Central memory CD8-positive, alpha-beta T cell (primary cell): Measurements from ENCODE around the gene PYDC2.
"Not testable (repeated sequence)": the region's sequence is repeated elsewhere in the genome, so short reads cannot be mapped to it uniquely, and the experiment has no call there.

Experiments
- ATAC-seq: fragments of 150-1000 bp; cut with Tn5 transposase; replicated peaks from 2 replicates; pipeline ENCODE4 v1.10.0; 2022; ENCODE audit warnings: mild to moderate bottlenecking, moderate FRiP score, moderate number of reproducible peaks; ENCODE audit not compliant: poor library complexity, severe bottlenecking; ENCODE audit errors: extremely low read depth
- DNase-seq, 2 donors: peaks; one replicate each; pipeline ENCODE4 v3.0.0; 2021; ENCODE audit warnings: low spot score in 2 of 2
- H3K27ac Mint-ChIP-seq: one replicate; pipeline ENCODE4 v1.8.0; 2022; ENCODE audit warnings: low read depth, mild to moderate bottlenecking, moderate library complexity, mixed read lengths
- H3K27me3 Mint-ChIP-seq: one replicate; pipeline ENCODE4 v1.8.0; 2022; ENCODE audit warnings: mixed read lengths
- H3K36me3 Mint-ChIP-seq: one replicate; pipeline ENCODE4 v1.8.0; 2022; ENCODE audit warnings: mild to moderate bottlenecking, moderate library complexity, mixed read lengths; ENCODE audit not compliant: insufficient read depth
- H3K4me1 Mint-ChIP-seq: one replicate; pipeline ENCODE4 v1.8.0; 2022; ENCODE audit warnings: mixed read lengths
- H3K4me3 Mint-ChIP-seq: one replicate; pipeline ENCODE4 v1.8.0; 2022; ENCODE audit warnings: mild to moderate bottlenecking, moderate library complexity, mixed read lengths
- H3K9me3 Mint-ChIP-seq: one replicate; pipeline ENCODE4 v1.8.0; 2022; ENCODE audit warnings: mixed read lengths

Gene PYDC2

GRCh38 chr3:191483994-191484393 lies 23.0 kb downstream of the PYDC2 start:
- H3K9me3 Mint-ChIP-seq: peaks cover 52% of the 10 kb centered on the region
- not testable (repeated sequence) for H3K27me3 Mint-ChIP-seq, H3K4me3 Mint-ChIP-seq, ATAC-seq, H3K4me1 Mint-ChIP-seq, H3K36me3 Mint-ChIP-seq, H3K27ac Mint-ChIP-seq, DNase-seq

DNA sequence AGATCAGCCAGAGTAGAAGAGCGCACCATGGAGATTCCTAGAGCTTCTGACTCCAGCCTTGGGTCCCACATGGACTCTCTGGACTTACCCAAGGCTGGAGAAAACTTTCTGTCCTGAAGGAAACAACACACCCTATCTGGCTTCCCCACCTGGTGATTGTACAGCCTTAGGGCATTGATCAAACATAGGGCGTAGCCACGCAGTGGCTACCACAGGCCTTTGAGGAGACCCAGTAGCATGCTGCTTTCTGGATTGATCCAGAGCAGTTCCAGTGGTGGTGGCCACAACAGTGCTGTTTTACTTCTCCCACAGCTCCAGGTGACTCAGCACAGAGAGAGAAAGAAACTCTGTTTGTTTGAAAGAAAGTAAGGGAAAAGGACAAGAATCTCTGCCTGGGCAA lies 23.5 kb downstream of the PYDC2 start:
- Mint-ChIP-seq H3K36me3 (peaks cover 1% of the 10 kb centered on the region), H3K27ac (no peak overlapping the region), H3K9me3 (peaks cover 52% of the 10 kb centered on the region), H3K4me3 (no peak overlapping the region), H3K4me1 (no peaks in the 10 kb centered on the region), H3K27me3 (no peaks in the 10 kb centered on the region)
- ATAC-seq (no peak), DNase-seq (no peak)

DNA sequence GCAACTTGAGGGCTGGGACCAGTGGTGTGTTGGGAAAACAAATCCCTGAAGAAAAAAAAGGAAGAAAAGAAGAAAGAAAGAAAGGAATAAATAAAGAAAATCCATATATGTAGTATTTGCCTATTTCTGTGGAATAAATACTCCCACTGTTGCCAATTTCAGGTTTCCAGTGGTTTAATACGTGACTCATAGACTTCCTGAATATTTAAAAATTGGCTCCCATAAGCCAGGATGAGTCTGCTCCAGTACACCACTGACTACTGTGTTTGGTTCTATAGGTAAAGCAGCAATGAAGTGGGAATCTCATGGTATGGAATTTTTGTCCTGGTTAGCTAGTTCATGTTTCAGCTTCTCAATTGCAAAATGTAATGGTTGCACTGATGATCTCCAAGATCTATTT lies 31.6 kb downstream of the PYDC2 start:
- DNase-seq: no peak
- no peaks in the 10 kb centered on the region for H3K36me3 Mint-ChIP-seq
- H3K4me3 Mint-ChIP-seq: no peak overlapping the region
- no peak for ATAC-seq
- no peaks in the 10 kb centered on the region for H3K4me1 Mint-ChIP-seq
- no peak overlapping the region for H3K27ac Mint-ChIP-seq
- no peaks in the 10 kb centered on the region for H3K27me3 Mint-ChIP-seq
- peaks cover 8% of the 10 kb centered on the region for H3K9me3 Mint-ChIP-seq

DNA sequence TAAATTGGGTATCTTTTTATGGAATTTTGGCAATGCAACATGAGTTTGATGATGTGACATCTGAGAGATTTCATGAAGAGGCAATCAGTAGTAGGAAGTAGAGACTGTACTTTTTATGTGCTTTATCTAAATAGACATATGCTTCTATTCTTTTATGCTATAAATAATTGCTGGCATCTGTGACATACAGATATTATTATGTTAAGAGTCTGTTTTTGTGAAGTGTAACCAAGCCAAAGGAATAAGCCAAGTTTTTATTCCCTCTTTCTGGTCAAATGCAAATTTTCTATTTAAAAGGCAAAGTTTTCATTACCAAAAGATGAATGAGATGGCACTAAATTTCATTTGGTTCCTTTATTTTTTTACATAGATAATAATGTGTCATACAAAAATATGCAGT lies 32.4 kb downstream of the PYDC2 start:
- Mint-ChIP-seq H3K9me3 (peaks cover 6% of the 10 kb centered on the region), H3K4me1 (no peaks in the 10 kb centered on the region), H3K36me3 (no peaks in the 10 kb centered on the region), H3K27me3 (no peaks in the 10 kb centered on the region), H3K4me3 (no peak overlapping the region), H3K27ac (no peak overlapping the region)
- DNase-seq (no peak), ATAC-seq (no peak)

DNA sequence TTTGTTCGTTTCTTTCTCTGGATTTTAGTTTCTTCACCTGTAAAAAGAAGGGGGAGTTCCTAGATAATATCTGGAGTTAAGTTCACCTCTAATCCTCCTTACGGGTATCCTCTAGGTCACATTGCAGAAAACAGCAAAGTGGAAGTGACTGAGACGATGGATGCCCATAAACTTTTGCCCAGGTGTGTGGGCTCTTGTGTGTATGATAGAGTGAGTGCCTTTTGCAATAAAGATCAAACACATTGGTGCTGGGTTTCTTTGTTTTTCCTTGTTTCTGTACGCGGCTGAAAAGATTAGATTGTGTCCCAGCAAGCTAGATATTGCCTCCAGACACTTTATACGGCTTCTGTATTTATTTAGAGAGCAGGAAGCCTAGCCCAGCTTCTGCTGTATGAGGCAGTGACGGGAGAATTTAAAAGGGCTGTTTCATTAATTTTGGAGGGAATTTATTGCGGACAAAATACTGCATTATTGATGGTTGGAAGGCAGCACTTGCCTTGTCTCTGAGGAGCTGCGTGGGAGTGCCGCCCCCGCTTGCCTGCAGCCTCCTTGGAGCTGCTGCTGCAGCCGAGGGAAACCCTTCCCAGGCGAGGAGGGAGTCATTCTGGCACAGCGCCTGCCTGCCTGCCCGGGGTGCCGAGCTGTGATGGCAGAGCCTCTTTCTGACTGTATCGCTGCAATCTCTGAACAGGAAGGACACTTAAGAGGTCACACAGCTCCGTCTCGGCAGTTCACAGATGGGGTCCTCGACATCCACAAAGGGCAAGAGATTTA lies 38.5 kb downstream of the PYDC2 start:
- Mint-ChIP-seq H3K27ac (no peak overlapping the region), H3K9me3 (peaks cover 13% of the 10 kb centered on the region), H3K4me3 (no peak overlapping the region), H3K27me3 (no peaks in the 10 kb centered on the region), H3K36me3 (no peaks in the 10 kb centered on the region), H3K4me1 (no peaks in the 10 kb centered on the region)
- DNase-seq (no peak), ATAC-seq (no peak)

DNA sequence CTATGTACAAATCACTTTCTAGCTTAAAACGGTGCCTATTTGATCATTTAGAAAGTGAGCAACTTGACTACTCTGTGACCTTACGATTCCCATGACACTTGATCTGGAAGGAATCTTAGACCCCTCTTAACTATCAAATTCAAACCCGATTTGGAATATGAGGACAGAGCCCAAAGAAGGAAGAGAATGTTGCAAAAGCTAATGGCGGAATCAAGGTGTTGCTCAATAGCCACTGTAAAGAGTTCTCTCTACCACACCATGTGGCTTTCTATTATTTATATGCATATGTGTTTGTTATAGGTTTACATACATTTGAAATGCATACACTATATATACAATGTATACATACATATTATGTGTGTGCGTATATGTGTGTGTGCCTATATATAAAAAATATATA lies 39.9 kb downstream of the PYDC2 start:
- Mint-ChIP-seq H3K4me1 (no peaks in the 10 kb centered on the region), H3K27ac (no peak overlapping the region), H3K9me3 (peaks cover 10% of the 10 kb centered on the region), H3K4me3 (no peak overlapping the region), H3K36me3 (no peaks in the 10 kb centered on the region), H3K27me3 (no peaks in the 10 kb centered on the region)
- no peak for DNase-seq
- ATAC-seq: no peak

- H3K36me3 Mint-ChIP-seq: no peaks in the 10 kb centered on the region
- H3K27me3 Mint-ChIP-seq: no peaks in the 10 kb centered on the region
- H3K4me1 Mint-ChIP-seq: no peaks in the 10 kb centered on the region
- no peak overlapping the region for H3K27ac Mint-ChIP-seq
- H3K9me3 Mint-ChIP-seq: peaks cover 7% of the 10 kb centered on the region
- DNase-seq (no peak), ATAC-seq (no peak)
- H3K4me3 Mint-ChIP-seq: no peak overlapping the region
Measured at GRCh38 chr3:191502583-191502982, 41.6 kb downstream of the PYDC2 start.

DNA sequence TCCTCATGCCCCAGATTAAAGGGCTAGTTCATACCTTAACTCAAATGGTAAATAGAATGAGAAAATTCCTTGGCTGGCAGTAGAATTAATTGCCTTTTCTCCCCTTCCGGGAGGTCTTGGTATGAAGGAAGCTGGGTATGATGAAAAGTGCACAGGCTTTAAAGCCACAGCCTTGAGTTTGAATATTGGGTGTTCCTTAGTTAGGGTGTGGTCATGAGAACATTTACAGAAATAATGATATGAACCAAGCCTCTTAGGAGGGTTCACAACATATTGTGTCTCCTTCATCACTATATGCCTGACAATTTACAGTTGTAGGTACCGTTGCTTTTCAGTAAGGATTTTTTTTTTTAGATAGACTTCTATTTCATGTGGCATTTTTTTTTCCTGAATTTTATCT lies 48.1 kb downstream of the PYDC2 start:
- Mint-ChIP-seq H3K27ac (no peak overlapping the region), H3K27me3 (no peaks in the 10 kb centered on the region), H3K4me1 (no peaks in the 10 kb centered on the region), H3K9me3 (peaks cover 10% of the 10 kb centered on the region), H3K4me3 (no peak overlapping the region), H3K36me3 (no peaks in the 10 kb centered on the region)
- DNase-seq (no peak), ATAC-seq (no peak)
